GM13976 (cell line): ENCODE results near the gene CECR2.
A peak's percentile ranks its signal among the peaks of the same experiment; 100 is the strongest.

ENCODE experiments used
- DNase-seq: peaks from one replicate; pipeline ENCODE4 v3.0.0; 2012; ENCODE audit warnings: low spot score
- in situ Hi-C: fragments of 300-500 bp; cut with MboI; formaldehyde crosslinking; loops from one replicate; pipeline ENCODE4 v1.12.0; 2022; ENCODE audit warnings: low sequenced_read_pairs, mixed read lengths, inconsistent platforms; ENCODE audit not compliant: unreplicated experiment
- TF ChIP-seq, protein P1 (sequence below): IDR thresholded peaks from 2 replicates; pipeline ENCODE4 v1.5.1; 2012; ENCODE audit warnings: borderline replicate concordance, mild to moderate bottlenecking; ENCODE audit not compliant: insufficient read depth; ENCODE audit errors: extremely low read depth, missing control alignments, control extremely low read depth

Gene CECR2

DNA sequence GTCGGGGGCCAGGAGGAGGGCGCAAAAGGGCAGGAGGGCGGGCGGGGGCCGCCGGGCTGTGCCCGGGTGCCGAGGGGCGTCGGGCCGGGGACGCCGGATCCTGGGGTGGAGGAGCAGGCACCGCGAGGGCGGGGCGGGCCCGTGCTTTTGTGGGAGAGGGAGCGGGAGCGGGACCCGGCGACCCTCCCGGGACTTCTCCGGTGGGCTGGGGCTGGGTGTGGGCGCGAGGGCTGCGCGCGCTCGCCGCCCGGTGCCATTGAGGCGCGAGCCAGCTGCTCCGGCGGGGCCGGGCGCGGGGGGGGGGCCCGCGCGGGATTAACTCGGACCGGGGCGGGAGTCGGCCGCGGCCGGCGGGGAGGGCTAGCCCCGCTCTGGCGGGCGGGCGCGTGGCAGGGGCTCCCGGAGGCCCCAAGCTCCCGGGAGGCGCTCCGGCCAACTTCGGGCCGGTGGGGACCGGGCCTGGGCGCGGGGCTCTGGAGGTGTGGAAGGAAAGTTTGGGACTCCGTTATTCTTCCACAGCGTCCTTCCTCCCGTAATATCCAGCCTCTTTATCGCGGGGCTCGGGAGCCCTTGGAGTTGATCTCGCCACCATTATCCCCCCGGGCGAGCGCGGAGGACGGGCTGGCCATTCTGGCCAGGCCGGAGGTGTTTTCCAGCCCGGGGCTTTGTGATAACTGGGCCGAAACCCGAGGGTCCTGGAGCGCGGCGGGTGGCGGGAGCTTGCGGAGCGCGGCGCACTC lies 936 bp downstream of the CECR2 start:
- TF ChIP-seq, protein P1, sequence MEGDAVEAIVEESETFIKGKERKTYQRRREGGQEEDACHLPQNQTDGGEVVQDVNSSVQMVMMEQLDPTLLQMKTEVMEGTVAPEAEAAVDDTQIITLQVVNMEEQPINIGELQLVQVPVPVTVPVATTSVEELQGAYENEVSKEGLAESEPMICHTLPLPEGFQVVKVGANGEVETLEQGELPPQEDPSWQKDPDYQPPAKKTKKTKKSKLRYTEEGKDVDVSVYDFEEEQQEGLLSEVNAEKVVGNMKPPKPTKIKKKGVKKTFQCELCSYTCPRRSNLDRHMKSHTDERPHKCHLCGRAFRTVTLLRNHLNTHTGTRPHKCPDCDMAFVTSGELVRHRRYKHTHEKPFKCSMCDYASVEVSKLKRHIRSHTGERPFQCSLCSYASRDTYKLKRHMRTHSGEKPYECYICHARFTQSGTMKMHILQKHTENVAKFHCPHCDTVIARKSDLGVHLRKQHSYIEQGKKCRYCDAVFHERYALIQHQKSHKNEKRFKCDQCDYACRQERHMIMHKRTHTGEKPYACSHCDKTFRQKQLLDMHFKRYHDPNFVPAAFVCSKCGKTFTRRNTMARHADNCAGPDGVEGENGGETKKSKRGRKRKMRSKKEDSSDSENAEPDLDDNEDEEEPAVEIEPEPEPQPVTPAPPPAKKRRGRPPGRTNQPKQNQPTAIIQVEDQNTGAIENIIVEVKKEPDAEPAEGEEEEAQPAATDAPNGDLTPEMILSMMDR: no peak
- peak; percentile 34 for DNase-seq
- in situ Hi-C loops: no loop called here

GRCh38 chr22:17370766-17371432 lies 1.6 kb downstream of the CECR2 start:
- no peak for DNase-seq
- in situ Hi-C loops: no loop called here
- TF ChIP-seq, protein P1: no peak

GRCh38 chr22:17371448-17371847 lies 2.2 kb downstream of the CECR2 start:
- in situ Hi-C loops: no loop called here
- no peak for DNase-seq
- TF ChIP-seq, protein P1: no peak

DNA sequence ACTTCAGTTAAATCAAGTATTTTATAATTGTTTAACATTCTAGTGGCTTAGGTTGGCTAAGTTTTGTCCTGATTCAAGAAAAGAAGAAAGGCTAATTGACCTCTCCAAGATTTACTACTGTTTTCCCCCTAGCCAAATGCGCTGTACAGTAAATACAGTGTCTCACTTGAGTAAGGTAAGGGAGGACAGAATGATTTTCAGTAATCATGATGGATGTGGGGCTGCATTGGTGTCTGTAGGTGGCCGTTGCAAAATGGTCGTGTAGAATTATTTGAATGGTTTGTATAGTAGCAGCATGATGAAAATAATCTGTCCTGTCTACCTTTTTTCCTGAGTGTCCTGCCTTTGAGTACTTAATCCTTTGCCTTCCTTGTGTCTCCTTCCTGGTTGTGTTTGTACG lies 4.6 kb downstream of the CECR2 start:
- DNase-seq: no peak
- in situ Hi-C loops: no loop called here
- TF ChIP-seq, protein P1: no peak

GRCh38 chr22:17375914-17376614 lies 6.8 kb downstream of the CECR2 start:
- no peak for DNase-seq
- in situ Hi-C loops: no loop called here
- TF ChIP-seq, protein P1: no peak

- in situ Hi-C loops: no loop called here
- TF ChIP-seq, protein P1: no peak
- no peak for DNase-seq
Measured at GRCh38 chr22:17376950-17377349, 7.7 kb downstream of the CECR2 start.
